Placental pericyte (primary cell): ENCODE measurements around the gene ZNF248. TPM values are rescaled to one million over a fixed set of nuclear protein-coding genes. Genes with fewer than 3 reads are reported as not detected.

Experiments
- total RNA-seq: library from RNA; depleted of rRNA; stranded (reverse); fragments of >200 nt; gene quantifications from 2 replicates; pipeline ENCODE4 v1.2.3, GENCODE V29; 2012

The ZNF248 gene
- total RNA-seq = 4.6 and 5.5 TPM in 2 replicates

GRCh38 chr10:37857287-37858211 lies at the start of gene ZNF248:
TSS of gene ZNF248 (minus strand) at chr10:37857610. CDS start at chr10:37856310, 1,300 bp downstream.

Other genes with a start within 250 kb of the ZNF248 start
- gene ZNF25, start 119.0 kb upstream of the ZNF248 start, total RNA-seq = 6.6 and 8.2 TPM in 2 replicates
- gene ZNF33A, start 153.1 kb upstream of the ZNF248 start, total RNA-seq = 11.2 and 12.7 TPM in 2 replicates
- gene ZNF37A, start 236.7 kb upstream of the ZNF248 start, total RNA-seq = 8.8 and 12.7 TPM in 2 replicates